GM19397 (cell line): ENCODE measurements around the gene ABR.
"Not testable (repeated sequence)": the region's sequence is repeated elsewhere in the genome, so short reads cannot be mapped to it uniquely, and the experiment has no call there.

Experiments
- ATAC-seq: cut with Tn5 transposase; IDR thresholded peaks from one replicate; pipeline ENCODE4 v1.9.1; 2021; ENCODE audit warnings: mild to moderate bottlenecking, moderate library complexity; ENCODE audit not compliant: unreplicated experiment

The ABR gene

DNA sequence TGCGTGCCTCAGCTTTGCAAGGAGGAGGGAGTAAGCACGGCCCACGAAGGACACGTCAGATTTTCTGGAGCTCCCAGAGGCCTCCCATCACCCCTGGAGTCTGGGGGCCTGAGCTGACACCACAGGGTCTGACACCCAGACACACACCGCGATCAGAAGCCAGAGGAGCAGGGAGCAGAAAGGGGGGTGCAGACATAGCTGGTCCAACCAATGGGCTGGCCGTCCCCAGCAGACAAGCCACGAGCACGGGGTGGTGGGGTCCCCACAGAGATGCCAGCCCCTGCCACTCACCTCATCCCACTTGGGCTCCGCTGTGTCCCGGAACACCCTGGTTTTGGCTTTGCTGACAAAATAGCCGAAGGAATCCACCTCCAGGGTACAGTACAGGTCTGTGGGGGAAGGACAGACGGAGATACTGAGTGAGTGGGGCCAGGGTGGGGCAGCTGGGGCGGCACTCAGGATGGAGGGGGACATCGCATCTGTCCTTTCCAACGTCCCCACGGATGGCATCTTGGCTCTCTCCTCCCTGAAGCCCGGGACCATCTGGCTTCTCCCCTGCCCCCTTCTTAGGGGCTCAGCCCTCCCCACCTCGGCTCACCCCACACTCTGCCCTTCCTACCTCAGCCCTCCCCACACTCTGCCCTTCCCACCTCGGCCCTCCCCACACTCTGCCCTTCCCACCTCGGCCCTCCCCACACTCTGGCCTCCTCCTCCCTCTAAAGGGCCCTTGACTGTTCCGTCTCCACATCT is 129.4 kb downstream of the ABR start:
- no peak for ATAC-seq

- ATAC-seq, result no peak
Measured at GRCh38 chr17:1049446-1050225, 130.1 kb downstream of the ABR start.

GRCh38 chr17:1048516-1049115 is 131.2 kb downstream of the ABR start:
- not testable (repeated sequence) for ATAC-seq

GRCh38 chr17:1047879-1048470 is 131.8 kb downstream of the ABR start:
- no peak for ATAC-seq

- no peak for ATAC-seq
Measured at GRCh38 chr17:1047177-1047878, 132.5 kb downstream of the ABR start.

- no peak for ATAC-seq
Measured at GRCh38 chr17:1045456-1045855, 134.3 kb downstream of the ABR start.

DNA sequence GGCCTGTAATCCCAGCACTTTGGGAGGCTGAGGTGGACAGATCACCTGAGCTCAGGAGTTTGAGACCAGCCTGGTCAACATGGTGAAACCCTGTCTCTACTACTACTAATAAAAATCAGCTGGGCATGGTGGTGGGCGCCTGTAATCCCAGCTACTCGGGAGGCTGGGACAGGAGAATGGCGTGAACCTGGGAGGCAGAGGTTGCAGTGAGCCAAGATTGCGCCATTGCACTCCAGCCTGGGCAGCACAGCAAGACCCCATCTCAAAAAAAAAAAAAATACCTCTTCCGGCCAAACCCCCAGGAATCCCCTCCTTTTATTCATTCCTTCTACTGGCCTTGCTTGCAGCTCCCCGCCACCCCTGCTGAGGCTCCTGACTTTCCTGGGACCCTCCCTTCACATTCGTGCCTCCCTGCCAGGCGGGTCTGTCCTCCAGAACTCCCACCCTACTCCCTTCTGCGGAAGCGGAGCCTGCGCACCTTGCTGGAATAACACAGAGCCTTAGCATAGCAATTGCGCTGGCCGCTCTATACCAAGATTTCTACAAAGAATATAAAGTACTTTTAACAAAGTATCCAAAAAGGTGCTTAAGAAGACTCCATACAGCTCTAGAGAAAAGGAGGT is 135.3 kb downstream of the ABR start:
- not testable (repeated sequence) for ATAC-seq

DNA sequence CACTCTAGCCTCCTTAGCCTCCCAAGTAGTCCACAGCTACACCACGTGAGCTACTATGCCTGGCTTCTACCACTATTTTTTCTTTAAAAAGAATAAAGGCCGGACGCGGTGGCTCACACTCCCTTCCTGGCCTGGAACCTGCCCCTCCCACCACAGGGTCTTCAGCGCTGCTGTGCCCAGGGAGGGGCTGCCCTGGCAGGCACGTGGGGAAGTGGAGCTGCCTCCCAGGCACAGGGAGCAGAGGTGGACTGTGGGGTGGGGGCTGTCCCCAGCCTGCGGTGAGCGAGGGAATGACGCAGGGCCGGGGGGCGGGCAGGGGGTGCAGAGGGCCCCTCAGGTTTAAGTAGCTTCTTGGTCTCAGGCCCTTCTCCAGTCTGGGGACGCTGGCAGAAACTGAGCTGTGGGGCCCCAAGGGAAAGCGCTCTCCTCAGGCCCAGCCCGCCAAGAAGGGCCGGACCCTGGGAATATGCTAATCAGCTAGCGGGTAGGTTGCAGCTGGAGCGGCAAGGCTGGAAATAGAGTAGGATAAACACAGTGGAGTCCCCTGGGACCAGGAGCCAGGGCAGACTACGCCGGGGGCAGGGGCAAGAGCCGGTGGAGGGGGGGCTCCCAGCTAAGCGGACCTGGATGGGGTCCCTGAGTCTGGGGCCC is 136.1 kb downstream of the ABR start:
- ATAC-seq, result no peak

DNA sequence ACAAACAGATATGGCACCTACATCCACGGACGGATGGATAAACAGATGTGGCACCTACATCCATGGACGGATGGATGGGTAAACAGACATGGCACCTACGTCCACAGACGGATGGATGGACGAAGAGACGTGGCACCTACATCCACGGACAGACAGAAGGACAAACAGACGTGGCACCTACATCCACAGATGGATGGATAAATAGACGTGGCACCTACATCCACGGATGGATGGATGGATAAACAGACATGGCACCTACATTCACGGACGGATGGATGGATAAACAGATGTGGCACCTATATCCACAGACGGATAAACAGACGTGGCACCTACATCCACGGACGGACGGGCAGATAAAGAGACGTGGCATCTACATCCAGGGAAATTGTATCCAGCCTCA is 137.3 kb downstream of the ABR start:
- no peak for ATAC-seq

GRCh38 chr17:1041746-1042145 is 138.0 kb downstream of the ABR start:
- no peak for ATAC-seq

DNA sequence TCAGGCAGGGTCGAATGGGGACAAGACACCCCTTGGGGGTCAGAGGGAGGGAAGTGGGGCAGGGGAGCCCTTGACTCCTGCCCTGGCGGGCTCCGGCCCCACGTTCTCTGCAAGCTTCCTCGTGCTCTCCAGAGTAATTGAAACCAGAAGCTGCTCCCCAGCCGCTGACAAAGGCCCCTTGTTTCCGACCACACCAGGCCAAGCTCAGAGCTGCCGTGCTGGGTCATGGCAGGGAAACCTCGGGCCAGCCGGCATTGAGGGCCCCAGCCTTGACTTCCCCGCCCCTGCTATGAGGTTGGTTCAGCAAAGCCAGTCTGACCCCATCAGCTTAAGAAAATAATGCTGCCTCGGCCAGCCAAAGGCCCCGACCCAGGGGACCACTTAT is 139.6 kb downstream of the ABR start:
- no peak for ATAC-seq

- no peak for ATAC-seq
Measured at GRCh38 chr17:1039511-1040215, 140.1 kb downstream of the ABR start.

GRCh38 chr17:1039123-1039507 is 140.7 kb downstream of the ABR start:
- ATAC-seq, result no peak

DNA sequence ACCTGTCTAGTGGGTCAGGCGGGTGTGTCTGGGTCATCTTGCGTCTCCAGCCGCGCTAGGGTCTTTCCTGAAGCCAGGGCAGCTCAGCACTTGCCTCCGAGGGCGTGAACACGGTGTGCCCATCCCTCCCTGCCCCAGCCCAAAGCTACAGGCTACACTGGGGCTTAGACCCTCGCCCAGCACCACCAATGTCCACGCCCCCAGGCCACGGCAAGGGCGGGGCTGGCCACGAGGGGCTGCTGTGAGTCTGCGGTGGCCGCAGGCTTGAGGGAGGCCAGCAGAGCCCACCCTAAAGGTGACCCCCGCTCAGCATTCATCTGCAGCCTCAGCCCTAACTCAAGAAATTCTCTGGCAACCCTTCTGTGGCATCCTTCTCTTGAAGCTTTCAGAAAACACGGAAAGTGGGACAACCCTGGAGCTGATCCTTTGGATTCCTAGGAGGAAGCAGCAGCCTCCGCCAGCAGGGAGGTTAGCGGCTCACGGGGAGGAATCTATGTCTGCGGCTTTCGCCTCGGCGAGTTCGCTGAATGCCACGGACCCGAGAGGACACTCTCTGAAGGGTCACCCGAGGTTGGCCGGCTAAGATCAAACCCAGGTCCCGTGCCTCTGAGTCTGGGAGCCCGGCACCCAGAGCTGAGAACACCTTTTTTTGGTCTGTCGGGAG is 141.2 kb downstream of the ABR start:
- ATAC-seq, result no peak

DNA sequence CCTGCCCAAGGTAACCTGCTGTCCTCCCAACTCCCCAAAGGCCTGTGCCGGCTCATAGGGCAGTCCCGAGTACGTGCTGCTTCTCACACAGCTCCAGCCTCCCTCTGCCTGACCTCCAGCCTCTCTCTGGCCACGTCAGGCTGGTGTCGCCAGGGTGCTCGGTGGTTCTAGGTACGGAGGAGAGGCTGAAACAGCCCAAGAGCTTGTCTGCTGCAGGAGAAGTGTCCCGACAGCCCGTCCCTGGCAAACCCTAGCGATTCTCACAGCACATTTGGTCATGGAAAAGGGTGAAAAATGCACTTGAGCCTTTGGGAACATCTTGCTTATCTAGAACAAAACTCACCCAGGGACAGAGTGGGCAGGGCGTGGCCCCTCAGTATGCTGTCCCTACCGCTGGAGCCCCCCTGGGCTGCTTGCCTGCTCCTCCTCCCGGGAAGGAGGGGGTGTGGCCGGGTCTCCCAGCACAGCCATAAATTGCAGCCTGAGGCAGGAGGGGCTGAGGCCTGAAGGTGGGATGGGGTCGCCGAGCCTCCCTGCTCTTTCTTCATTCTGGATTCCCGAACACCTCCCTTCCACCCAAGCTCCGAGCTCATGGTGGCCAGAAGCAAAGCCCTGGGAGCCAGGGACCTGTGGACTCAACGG is 142.4 kb downstream of the ABR start:
- no peak for ATAC-seq

GRCh38 chr17:1036845-1037237 is 142.9 kb downstream of the ABR start:
- no peak for ATAC-seq

DNA sequence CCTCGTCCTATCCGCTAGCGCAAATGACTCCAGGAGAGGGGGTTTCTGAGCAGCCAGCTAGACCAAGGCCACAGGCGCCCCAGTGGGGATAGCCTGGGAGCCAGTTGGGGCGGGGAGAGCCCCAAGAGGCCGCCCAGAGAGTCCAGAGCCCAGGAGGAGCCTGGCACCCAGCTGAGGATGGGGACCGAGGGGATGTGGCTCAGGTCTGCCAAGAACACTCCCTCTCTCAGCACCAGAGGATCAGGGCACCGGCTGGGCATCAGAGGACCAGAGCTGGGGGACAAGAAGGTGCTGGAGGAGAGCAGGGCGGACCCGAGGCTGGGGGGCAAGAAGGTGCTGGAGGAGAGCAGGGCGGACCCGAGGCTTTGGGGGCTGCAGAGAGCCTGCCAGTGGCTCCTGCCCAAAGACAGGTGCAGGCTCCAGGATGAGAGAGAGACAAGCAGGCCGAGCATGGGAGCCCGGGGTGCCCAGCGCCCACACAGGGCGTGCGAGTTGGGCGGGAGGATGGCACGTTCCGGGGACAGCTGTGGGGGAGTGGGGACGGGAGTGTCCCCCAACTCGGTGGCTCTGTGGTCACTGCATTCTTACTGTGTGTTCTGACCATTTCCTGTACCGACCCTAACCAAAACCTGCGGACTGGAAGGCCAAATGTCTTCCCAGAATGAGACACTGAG is 143.5 kb downstream of the ABR start:
- no peak for ATAC-seq
